Uterus (tissue), 2 donors: ENCODE results near the gene PACSIN2.

Experiments
- POLR2A ChIP-seq, 2 donors: fragments of 450-650 bp; IDR thresholded peaks; one replicate each; pipeline ENCODE4 v1.6.1; 2016; ENCODE audit warnings: antibody characterized with exemption in 2 of 2, mild to moderate bottlenecking in 1 of 2, moderate library complexity in 1 of 2
- TF ChIP-seq, protein P1 (sequence below), 4 experiments: fragments of 200-600 bp in 2 of 4; fragments of 450-650 bp in 2 of 4; sonication (generic) in 2 of 4; IDR thresholded peaks; one replicate each; pipeline ENCODE4 v1.5.1; 2016 to 2019; ENCODE audit warnings: antibody characterized with exemption in 4 of 4, mild to moderate bottlenecking in 2 of 4, moderate library complexity in 1 of 4

DNA sequence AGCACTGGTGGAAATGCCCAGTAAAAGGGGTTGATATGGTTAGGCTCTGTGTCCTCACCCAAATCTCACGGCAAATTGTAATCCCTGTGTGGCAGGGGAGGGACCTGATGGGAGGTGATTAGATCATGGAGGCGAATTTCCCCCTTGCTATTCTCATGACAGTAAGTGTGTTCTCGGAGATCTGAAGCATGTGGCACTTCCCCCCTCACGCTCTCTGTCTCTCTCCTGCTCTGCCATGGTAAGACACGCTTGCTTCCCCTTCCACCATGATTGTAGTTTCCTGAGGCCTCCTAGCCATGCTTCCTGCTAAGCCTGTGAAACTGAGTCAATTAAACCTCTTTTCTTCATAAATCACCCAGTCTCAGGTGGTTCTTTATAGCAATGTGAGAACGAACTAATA is 37.4 kb downstream of the PACSIN2 start:
- TF ChIP-seq, protein P1, sequence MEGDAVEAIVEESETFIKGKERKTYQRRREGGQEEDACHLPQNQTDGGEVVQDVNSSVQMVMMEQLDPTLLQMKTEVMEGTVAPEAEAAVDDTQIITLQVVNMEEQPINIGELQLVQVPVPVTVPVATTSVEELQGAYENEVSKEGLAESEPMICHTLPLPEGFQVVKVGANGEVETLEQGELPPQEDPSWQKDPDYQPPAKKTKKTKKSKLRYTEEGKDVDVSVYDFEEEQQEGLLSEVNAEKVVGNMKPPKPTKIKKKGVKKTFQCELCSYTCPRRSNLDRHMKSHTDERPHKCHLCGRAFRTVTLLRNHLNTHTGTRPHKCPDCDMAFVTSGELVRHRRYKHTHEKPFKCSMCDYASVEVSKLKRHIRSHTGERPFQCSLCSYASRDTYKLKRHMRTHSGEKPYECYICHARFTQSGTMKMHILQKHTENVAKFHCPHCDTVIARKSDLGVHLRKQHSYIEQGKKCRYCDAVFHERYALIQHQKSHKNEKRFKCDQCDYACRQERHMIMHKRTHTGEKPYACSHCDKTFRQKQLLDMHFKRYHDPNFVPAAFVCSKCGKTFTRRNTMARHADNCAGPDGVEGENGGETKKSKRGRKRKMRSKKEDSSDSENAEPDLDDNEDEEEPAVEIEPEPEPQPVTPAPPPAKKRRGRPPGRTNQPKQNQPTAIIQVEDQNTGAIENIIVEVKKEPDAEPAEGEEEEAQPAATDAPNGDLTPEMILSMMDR (IDR thresholded peaks at IDR 0.05) = no peak
- TF ChIP-seq POLR2A (IDR thresholded peaks at IDR 0.05) = no peak
